Naive B cell (primary cell): Measurements from ENCODE around the gene DPP3. TPM values are rescaled to one million over a fixed set of nuclear protein-coding genes. Genes with fewer than 3 reads are reported as not detected.
"Not testable (repeated sequence)": the region's sequence is repeated elsewhere in the genome, so short reads cannot be mapped to it uniquely, and the experiment has no call there.

ENCODE experiments used
- ATAC-seq, 2 donors: fragments of 150-1000 bp; cut with Tn5 transposase; 2 replicates each; pipeline ENCODE4 v1.10.0; 2021; ENCODE audit warnings: low read depth in 2 of 2, mild to moderate bottlenecking in 2 of 2, moderate library complexity in 2 of 2
- DNase-seq: peaks from one replicate; pipeline ENCODE4 v3.0.0; 2022
- H3K27ac Mint-ChIP-seq, 6 donors: one replicate each; pipeline ENCODE4 v1.8.0; 2020 to 2022; ENCODE audit warnings: mild to moderate bottlenecking in 6 of 6, mixed read lengths in 6 of 6, moderate library complexity in 5 of 6, inconsistent platforms in 2 of 6
- H3K27me3 Mint-ChIP-seq, 3 donors: one replicate each; pipeline ENCODE4 v1.8.0; 2021 to 2022; ENCODE audit warnings: mixed read lengths in 3 of 3, mild to moderate bottlenecking in 1 of 3
- H3K36me3 Mint-ChIP-seq, 2 donors: one replicate each; pipeline ENCODE4 v1.8.0; 2020 to 2022; ENCODE audit warnings: mixed read lengths in 2 of 2, inconsistent platforms in 1 of 2, mild to moderate bottlenecking in 1 of 2
- H3K4me1 Mint-ChIP-seq, 3 donors: one replicate each; pipeline ENCODE4 v1.8.0; 2020 to 2022; ENCODE audit warnings: mixed read lengths in 3 of 3, inconsistent platforms in 1 of 3, mild to moderate bottlenecking in 1 of 3, moderate library complexity in 1 of 3
- H3K4me3 Mint-ChIP-seq, 8 donors: one replicate each; pipeline ENCODE4 v1.8.0; 2020 to 2022; ENCODE audit warnings: mild to moderate bottlenecking in 8 of 8, mixed read lengths in 8 of 8, moderate library complexity in 8 of 8, inconsistent platforms in 2 of 8
- H3K9me3 Mint-ChIP-seq, 7 donors: one replicate each; pipeline ENCODE4 v1.8.0; 2020 to 2022; ENCODE audit warnings: mixed read lengths in 7 of 7, mild to moderate bottlenecking in 5 of 7, inconsistent platforms in 2 of 7, moderate library complexity in 1 of 7
- polyA plus RNA-seq, 6 donors: library from polyadenylated mRNA; unstranded; fragments of 300-500 nt; fragmentation: Illumina TruSeq; gene quantifications; one replicate each; pipeline ENCODE4 v1.2.3, GENCODE V29; 2021; ENCODE audit warnings: low read depth in 6 of 6

Gene DPP3, protein sequence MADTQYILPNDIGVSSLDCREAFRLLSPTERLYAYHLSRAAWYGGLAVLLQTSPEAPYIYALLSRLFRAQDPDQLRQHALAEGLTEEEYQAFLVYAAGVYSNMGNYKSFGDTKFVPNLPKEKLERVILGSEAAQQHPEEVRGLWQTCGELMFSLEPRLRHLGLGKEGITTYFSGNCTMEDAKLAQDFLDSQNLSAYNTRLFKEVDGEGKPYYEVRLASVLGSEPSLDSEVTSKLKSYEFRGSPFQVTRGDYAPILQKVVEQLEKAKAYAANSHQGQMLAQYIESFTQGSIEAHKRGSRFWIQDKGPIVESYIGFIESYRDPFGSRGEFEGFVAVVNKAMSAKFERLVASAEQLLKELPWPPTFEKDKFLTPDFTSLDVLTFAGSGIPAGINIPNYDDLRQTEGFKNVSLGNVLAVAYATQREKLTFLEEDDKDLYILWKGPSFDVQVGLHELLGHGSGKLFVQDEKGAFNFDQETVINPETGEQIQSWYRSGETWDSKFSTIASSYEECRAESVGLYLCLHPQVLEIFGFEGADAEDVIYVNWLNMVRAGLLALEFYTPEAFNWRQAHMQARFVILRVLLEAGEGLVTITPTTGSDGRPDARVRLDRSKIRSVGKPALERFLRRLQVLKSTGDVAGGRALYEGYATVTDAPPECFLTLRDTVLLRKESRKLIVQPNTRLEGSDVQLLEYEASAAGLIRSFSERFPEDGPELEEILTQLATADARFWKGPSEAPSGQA
- 10 to 100 TPM; 22.8 to 36.1 (median 23.8) TPM for polyA plus RNA-seq

DNA sequence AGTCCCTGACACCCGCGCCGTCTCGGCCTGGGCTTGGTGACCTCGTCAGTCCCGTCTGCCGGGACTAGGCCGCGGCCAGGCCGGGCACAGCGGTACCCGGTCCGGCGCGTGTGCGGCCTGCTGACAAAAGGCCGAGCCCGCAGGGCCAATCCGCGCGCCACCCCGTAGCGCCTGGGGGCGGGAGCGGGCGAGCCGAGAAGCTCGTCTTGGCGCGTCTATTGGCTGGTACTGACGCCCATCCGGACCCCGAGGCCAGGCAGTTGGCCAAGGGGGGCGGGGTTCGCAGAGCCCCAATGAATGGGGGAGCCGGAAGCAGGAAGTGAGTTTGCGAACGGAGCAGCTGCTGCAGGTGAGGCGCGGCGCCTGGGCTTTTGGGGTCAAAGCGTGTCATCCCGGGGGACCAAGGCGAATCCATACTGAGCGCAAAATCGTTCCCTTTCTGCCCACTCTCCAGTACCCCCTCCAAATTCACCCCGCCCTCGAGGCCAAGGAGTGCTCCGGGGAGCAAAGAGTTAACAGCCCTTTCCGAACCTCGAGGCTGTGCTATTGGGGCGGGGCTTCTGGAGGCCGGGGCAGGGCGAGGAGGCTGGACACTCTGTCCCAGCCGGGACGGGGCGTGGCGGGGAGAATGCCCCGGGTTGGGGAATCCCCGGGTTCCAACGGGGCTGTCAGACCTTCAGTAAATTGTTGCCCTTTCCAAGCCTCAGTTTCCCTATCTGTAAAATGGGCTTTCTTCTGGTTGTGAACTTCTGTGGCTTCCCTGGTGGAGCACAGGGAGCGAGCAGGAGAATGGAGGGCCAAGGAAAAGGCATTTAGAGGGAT, at the start of gene DPP3:
Gene DPP3 (plus strand): TSS at position 318 of the 822 bp plus-strand sequence. CDS start 1,767 bp downstream, outside the sequence.
- peak; percentile 98 to 99 for ATAC-seq
- H3K9me3 Mint-ChIP-seq, result no peaks in the 10 kb centered on the region
- no peaks in the 10 kb centered on the region for H3K36me3 Mint-ChIP-seq
- peak within 1 kb of the TSS; percentile 91 to 95 (median 93) for H3K4me3 Mint-ChIP-seq
- H3K4me1 Mint-ChIP-seq, result peaks cover 26 to 32% (median 27%) of the 10 kb centered on the region in 3 donors
- H3K27ac Mint-ChIP-seq, result peak within 1 kb of the TSS; percentile 77 to 95 (median 88)
- DNase-seq, result peak; percentile 95
- H3K27me3 Mint-ChIP-seq, result no peaks in the 10 kb centered on the region

GRCh38 chr11:66431287-66431686, 48.9 kb upstream of the DPP3 start:
- not testable (repeated sequence) for H3K27me3 Mint-ChIP-seq, H3K4me3 Mint-ChIP-seq, ATAC-seq, H3K4me1 Mint-ChIP-seq, H3K9me3 Mint-ChIP-seq, DNase-seq, H3K27ac Mint-ChIP-seq
- peaks cover 8 to 19% of the 10 kb centered on the region in 2 donors for H3K36me3 Mint-ChIP-seq

DNA sequence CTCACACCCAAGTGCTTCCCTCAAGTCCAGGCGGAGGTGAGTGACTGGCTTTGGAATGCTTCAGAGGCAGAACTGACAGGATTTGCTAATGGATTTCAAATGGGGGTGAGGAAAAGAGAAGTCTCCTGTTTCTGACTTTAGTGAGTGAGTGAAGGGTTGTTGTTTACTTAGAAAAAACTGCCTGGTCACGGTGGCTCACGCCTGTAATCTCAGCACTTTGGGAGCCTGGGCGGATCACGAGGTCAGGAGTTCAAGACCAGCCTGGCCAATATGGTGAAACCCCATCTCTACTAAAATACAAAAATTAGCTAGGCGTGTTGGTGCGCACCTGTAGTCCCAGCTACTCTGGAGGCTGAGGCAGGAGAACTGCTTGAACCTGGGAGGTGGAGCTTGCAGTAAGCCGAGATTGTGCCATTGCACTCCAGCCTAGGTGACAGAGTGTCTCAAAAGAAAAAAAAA, 48.3 kb upstream of the DPP3 start:
- not testable (repeated sequence) for DNase-seq, H3K4me3 Mint-ChIP-seq, H3K27me3 Mint-ChIP-seq, ATAC-seq, H3K27ac Mint-ChIP-seq, H3K4me1 Mint-ChIP-seq, H3K9me3 Mint-ChIP-seq
- H3K36me3 Mint-ChIP-seq, result peaks cover 14 to 21% of the 10 kb centered on the region in 2 donors

GRCh38 chr11:66432597-66432996, 47.6 kb upstream of the DPP3 start:
- no peaks in the 10 kb centered on the region for H3K9me3 Mint-ChIP-seq

DNA sequence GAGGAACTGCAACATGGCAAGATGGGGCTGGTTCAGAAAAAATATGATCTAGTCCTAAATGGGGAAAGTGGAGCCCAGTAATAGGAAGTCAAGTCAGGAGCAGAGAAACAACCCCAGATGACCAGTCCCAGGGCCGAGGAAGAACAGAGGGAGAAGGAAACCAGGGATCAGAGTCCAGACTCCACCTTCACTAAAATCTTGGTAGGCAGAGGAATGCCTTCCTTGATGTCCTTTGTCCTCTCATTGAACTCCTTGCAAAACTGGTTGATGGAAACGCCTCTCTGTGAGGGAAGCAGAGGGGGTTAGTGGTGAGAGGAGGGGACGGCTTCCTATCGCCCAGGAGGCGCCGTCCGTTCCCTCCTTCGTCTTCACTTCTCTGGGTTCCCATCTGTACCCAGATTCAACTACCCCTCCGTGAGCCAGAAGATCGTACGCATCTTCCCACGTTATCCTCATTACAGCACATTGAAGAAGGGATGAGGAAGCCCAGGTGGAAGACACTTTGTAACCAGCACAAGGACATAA, 42.2 kb upstream of the DPP3 start:
- no peak for ATAC-seq
- Mint-ChIP-seq H3K27me3 (no peaks in the 10 kb centered on the region), H3K4me3 (peak overlapping the region; percentile 76 to 98 (median 93)), H3K27ac (peak overlapping the region in 4 of 6 donors; percentile 92 to 99 (median 98)), H3K36me3 (peaks cover 15 to 16% of the 10 kb centered on the region in 2 donors), H3K4me1 (peaks cover 14 to 17% (median 15%) of the 10 kb centered on the region in 3 donors), H3K9me3 (peaks cover 0 to 8% (median 5%) of the 10 kb centered on the region in 7 donors)
- no peak for DNase-seq

More at GRCh38 chr11:66432597-66432996, 47.6 kb upstream of the DPP3 start:
- no peaks in the 10 kb centered on the region for H3K27me3 Mint-ChIP-seq
- ATAC-seq, result no peak
- H3K27ac Mint-ChIP-seq, result no peak overlapping the region
- peaks cover 0 to 8% (median under 1%) of the 10 kb centered on the region in 3 donors for H3K4me1 Mint-ChIP-seq
- H3K36me3 Mint-ChIP-seq, result peaks cover 14 to 21% of the 10 kb centered on the region in 2 donors
- no peak for DNase-seq
- no peak overlapping the region for H3K4me3 Mint-ChIP-seq

DNA sequence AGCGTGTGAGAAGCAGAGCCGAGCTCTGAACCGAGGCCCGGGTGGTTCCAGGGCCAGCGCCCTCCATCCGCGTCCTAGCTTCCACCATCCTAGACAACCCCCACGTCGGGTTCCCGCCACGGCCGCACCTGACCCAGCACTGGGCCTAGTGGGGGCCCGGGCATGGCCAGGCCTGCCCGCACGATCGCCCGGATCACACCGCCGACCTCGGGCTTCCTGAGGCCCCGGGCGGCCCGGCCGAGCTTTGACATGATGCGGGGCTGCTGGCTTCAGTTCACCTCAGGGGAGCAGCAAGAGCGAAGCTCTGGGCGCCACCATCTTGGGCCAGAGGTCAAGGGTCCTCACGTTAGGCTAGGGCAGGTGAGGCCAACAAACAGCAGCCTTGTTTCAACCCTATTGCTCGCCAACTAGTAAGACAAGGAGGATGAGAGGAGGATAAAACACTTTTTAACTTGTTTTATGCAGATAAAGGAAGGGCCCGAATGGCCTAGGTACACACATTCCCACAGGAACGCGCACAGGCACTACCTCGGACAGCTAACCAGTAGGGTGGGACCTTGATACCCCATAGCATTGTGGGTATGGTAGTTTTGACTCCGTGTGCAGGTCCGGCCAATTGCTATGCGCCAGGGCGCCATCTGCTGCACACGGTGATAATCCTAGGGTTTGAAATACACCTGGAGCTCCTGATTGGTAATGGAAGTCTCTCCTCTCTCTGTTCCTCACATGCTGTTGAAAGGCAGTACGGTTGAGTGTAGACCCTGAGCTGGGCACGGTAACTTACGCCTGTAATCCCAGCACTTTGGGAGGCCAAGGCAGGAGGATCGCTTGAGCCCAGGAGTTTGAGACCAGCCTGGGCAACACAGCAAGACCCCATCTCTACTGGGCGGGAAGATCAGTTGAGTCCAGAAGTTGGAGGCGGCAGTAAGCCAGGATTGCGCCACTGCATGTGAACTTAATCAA, 41.4 kb upstream of the DPP3 start, which contains the start of gene MRPL11:
Gene MRPL11 (minus strand): TSS at position 345 of the 963 bp plus-strand sequence. CDS start 94 bp downstream, at position 251.
- ATAC-seq, result peak; percentile 91 to 93
- H3K27me3 Mint-ChIP-seq, result no peaks in the 10 kb centered on the region
- DNase-seq, result peak; percentile 89
- peaks cover 14 to 17% (median 15%) of the 10 kb centered on the region in 3 donors for H3K4me1 Mint-ChIP-seq
- peak within 1 kb of the TSS; percentile 92 to 99 (median 98) for H3K27ac Mint-ChIP-seq
- peak within 1 kb of the TSS; percentile 76 to 98 (median 93) for H3K4me3 Mint-ChIP-seq
- H3K36me3 Mint-ChIP-seq, result peaks cover 20 to 23% of the 10 kb centered on the region in 2 donors
- peaks cover 6 to 15% (median 12%) of the 10 kb centered on the region in 7 donors for H3K9me3 Mint-ChIP-seq

GRCh38 chr11:66440101-66440939, 39.9 kb upstream of the DPP3 start:
- Mint-ChIP-seq H3K9me3 (peaks cover 8 to 21% (median 14%) of the 10 kb centered on the region in 7 donors), H3K36me3 (peaks cover 14 to 21% of the 10 kb centered on the region in 2 donors), H3K4me1 (peaks cover 14 to 17% (median 15%) of the 10 kb centered on the region in 3 donors)
- not testable (repeated sequence) for DNase-seq, H3K27me3 Mint-ChIP-seq, H3K4me3 Mint-ChIP-seq, ATAC-seq, H3K27ac Mint-ChIP-seq

GRCh38 chr11:66440940-66441282, 39.3 kb upstream of the DPP3 start:
- Mint-ChIP-seq H3K9me3 (peaks cover 8 to 21% (median 14%) of the 10 kb centered on the region in 7 donors), H3K4me1 (peaks cover 14 to 17% (median 15%) of the 10 kb centered on the region in 3 donors), H3K36me3 (peaks cover 13 to 20% of the 10 kb centered on the region in 2 donors)
- not testable (repeated sequence) for H3K4me3 Mint-ChIP-seq, H3K27ac Mint-ChIP-seq, H3K27me3 Mint-ChIP-seq, ATAC-seq, DNase-seq

GRCh38 chr11:66443602-66444001, 36.6 kb upstream of the DPP3 start:
- Mint-ChIP-seq H3K27ac (no peak overlapping the region), H3K27me3 (no peaks in the 10 kb centered on the region), H3K9me3 (peaks cover 8 to 21% (median 14%) of the 10 kb centered on the region in 7 donors), H3K4me3 (no peak overlapping the region), H3K4me1 (peaks cover 4 to 7% (median 6%) of the 10 kb centered on the region in 3 donors), H3K36me3 (peaks cover 5 to 13% of the 10 kb centered on the region in 2 donors)
- ATAC-seq, result no peak
- no peak for DNase-seq

GRCh38 chr11:66447012-66447411, 33.2 kb upstream of the DPP3 start:
- H3K27me3 Mint-ChIP-seq, result no peaks in the 10 kb centered on the region
- H3K27ac Mint-ChIP-seq, result no peak overlapping the region
- H3K4me3 Mint-ChIP-seq, result no peak overlapping the region
- H3K9me3 Mint-ChIP-seq, result peaks cover 8 to 21% (median 14%) of the 10 kb centered on the region in 7 donors
- ATAC-seq (no peak), DNase-seq (no peak)
- peaks cover 5 to 13% of the 10 kb centered on the region in 2 donors for H3K36me3 Mint-ChIP-seq
- H3K4me1 Mint-ChIP-seq, result no peaks in the 10 kb centered on the region

GRCh38 chr11:66448523-66448922, 31.7 kb upstream of the DPP3 start:
- H3K27ac Mint-ChIP-seq, result peak overlapping the region in 1 of 6 donors; percentile 12
- H3K4me3 Mint-ChIP-seq, result no peak overlapping the region
- no peaks in the 10 kb centered on the region for H3K27me3 Mint-ChIP-seq
- ATAC-seq (no peak), DNase-seq (no peak)
- H3K4me1 Mint-ChIP-seq, result no peaks in the 10 kb centered on the region
- H3K36me3 Mint-ChIP-seq, result peaks cover 0 to 6% of the 10 kb centered on the region in 2 donors
- peaks cover 4 to 10% (median 6%) of the 10 kb centered on the region in 7 donors for H3K9me3 Mint-ChIP-seq
